Prostate gland (tissue), 2 donors: ENCODE results near the gene SAMD4A.

Experiments
- CTCF ChIP-seq, 4 experiments: fragments of 200-600 bp in 2 of 4; fragments of 450-650 bp in 2 of 4; sonication (generic) in 2 of 4; IDR thresholded peaks; 1 replicate in 3 of 4; 2 replicates in 1 of 4; pipeline ENCODE4 v1.5.1; 2016 to 2019; ENCODE audit warnings: antibody characterized with exemption in 4 of 4, mild to moderate bottlenecking in 2 of 4, moderate library complexity in 2 of 4
- POLR2A ChIP-seq: fragments of 450-650 bp; IDR thresholded peaks from one replicate; pipeline ENCODE4 v1.6.1; 2016; ENCODE audit warnings: antibody characterized with exemption, mild to moderate bottlenecking

- TF ChIP-seq POLR2A (peak; percentile 2), CTCF (IDR thresholded peaks at IDR 0.05) (peak; percentile 38 to 77 (median 58))
These were observed 206.5 kb downstream of the SAMD4A start for GRCh38 chr14:54773171-54774006.
